Activated T-helper 1 cell treated with Interleukin-2 at 50 U/mL for 16 hours (primary cell): Measurements from ENCODE around the gene WDR62.
A peak's percentile ranks its signal among the peaks of the same experiment; 100 is the strongest.
"Not testable (repeated sequence)": the region's sequence is repeated elsewhere in the genome, so short reads cannot be mapped to it uniquely, and the experiment has no call there.

Source experiments
- DNase-seq: peaks from one replicate; pipeline ENCODE4 v3.0.0-alpha.2; 2020; ENCODE audit warnings: low read depth

WDR62 gene

DNA sequence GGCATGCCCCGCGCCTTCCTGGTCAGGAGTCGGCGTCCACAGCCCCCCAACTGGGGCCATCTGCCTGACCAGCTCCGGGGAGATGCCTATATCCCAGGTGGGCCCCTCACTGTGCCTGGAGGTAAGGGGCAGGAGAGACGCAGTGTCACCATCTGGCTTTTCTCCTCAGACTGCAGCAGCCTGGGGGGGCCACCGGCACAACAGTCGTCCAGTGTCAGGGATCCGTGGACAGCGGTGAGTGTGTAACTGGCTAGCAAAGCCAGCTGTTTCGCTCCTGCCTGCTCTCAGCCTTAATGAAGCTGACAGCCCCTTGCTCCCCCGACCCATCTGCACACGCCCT is 56.5 kb downstream of the WDR62 start:
- no peak for DNase-seq

DNA sequence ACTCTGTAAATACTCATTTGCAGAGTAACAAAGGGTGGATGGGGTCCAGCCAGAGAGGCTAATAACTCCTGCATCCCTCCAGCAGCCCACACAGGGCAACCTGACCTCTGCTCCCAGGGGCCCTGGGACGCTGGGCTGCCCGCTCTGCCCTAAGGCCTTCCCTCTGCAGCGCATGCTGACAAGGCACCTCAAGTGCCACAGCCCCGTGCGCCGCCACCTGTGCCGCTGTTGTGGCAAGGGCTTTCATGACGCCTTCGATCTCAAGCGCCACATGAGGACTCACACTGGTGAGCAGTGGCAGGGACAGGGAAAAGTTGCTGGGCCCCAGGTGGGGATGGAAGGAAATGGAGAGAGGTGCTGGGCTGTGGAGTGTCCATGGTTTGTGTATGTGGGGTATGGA is 58.0 kb downstream of the WDR62 start:
- no peak for DNase-seq

- no peak for DNase-seq
These were observed 58.7 kb downstream of the WDR62 start for GRCh38 chr19:36113425-36113824.

DNA sequence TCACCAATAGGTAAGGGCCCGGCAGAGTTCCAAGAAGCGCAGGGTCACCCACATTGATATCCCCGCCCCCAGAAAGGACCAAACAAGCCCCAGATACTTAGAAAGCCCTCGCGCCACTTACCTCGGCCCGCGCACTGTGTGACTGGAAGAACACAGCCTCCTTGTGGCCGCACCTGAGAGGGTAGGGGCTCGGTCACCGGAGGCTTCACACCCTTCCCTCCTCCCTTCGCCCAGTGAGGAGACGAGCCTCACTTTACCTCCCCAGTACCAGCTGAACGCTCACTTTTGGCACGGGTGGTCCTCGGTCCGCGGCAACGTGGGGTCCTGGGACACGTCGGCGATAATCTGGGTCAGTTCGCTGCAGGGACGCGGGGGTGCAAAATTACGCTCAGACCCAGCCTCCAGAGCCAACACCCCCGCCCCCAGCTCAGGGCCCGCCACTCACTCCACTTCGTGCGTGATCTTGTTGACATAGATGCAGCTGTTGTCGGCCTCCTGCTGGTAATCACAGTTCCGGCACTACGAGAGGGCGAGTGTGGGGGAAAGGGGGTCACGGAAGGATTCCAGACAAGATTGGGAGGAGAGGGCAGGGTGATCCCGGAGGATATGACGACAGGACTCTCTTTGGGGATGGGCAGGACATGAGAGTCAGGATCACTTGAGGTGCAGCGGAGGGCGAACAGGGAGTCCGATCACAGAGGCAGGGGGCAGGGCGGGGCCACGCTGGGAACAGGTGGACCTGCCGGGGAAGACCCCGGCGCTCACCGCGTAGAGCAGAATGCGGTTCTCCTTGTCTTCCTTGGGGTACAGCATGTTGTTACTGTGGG is 59.4 kb downstream of the WDR62 start:
- DNase-seq = no peak

GRCh38 chr19:36114721-36115452 is 60.2 kb downstream of the WDR62 start, which contains the start of gene POLR2I:
Gene POLR2I (minus strand): TSS chr19:36114875. CDS start chr19:36114856, 19 bp downstream.
- peak; percentile 97 for DNase-seq

DNA sequence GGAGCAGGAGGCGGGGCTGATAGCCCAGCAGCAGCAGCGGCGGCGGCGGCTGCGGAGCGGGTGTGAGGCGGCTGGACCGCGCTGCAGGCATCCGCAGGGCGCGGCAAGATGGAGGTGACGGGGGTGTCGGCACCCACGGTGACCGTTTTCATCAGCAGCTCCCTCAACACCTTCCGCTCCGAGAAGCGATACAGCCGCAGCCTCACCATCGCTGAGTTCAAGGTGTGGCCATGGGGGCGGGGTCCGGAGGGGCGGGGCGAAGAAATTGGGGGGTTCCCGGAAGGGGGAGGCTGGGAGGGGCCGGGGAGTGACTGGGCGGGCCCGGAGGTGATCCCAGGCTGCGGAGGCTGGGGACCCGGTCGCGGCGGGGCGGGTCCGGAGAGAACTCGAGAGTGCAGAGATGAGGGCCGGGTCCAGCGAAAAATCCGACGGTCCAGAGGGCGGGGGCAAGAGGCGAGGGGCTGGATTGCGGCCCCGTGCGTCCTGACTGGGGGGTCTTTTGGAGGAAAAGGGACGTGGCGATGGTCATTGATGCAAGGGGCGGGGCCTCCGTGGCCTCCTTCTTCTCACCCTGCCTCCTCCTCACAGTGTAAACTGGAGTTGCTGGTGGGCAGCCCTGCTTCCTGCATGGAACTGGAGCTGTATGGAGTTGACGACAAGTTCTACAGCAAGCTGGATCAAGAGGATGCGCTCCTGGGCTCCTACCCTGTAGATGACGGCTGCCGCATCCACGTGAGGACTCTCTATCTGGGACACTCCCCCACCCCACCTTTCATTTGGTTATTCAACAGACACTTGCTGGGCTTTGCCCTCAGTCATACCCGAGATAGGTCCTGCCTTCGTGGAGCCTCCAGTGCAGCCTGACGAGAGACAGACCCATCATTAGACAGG is 61.0 kb downstream of the WDR62 start, which contains the start of gene TBCB:
TBCB (plus strand) TSS at position 16 of the 891 bp plus-strand sequence; CDS start at position 109, 93 bp downstream.
- DNase-seq = peak; percentile 78

DNA sequence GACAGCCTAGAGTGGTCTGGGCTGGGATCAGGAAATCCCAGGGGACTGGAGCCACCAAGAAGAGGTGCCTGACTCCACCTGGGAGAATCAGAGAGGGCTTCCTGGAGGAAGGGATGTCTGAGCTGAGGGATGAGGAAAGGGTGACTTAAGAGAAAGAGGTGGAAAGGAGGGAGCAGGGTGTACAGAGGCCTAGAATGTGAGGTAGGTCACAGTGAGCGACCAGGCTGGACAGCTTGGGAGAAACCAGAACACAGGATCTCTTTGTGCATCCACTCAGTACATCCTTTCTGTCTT is 61.6 kb downstream of the WDR62 start:
- no peak for DNase-seq

DNA sequence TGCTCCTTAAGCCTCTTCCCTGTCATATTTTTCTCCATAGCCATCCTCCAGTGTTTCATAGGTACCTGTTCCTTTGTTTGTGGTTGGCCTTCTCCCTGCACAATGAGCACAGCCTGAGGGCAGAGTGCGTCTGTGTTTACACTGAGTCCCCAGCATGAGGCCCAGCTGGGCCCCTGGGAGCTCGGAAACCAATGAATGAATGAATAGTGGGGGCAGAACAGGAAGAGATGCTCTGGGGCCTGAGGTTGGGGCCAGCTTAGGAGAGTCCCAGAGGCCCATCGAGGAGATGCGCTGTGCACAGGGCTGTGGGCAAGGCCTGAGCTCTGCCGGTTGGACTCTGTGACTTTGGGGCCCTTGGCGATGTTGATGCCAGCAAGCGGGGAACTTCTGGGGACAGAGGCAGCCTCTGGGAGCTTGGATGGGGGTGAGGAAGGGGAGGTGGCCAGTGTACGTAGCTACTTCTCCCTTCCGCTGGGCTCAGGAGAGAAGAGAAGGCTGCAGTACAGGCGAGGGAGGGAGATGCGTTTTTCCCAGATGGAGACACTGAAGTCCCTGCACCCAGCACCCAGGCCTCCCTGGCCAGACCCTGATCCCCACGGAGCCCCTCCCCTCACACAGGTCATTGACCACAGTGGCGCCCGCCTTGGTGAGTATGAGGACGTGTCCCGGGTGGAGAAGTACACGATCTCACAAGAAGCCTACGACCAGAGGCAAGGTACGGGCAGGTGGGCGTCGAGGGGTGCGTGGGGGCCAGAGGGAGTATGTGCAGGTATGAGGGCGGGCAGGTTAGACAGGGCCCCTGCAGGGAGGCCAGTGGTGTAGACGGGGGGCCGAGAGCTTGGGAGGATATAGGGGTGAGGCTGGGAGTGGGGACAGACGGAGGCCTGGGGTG is 65.6 kb downstream of the WDR62 start:
- no peak for DNase-seq

DNA sequence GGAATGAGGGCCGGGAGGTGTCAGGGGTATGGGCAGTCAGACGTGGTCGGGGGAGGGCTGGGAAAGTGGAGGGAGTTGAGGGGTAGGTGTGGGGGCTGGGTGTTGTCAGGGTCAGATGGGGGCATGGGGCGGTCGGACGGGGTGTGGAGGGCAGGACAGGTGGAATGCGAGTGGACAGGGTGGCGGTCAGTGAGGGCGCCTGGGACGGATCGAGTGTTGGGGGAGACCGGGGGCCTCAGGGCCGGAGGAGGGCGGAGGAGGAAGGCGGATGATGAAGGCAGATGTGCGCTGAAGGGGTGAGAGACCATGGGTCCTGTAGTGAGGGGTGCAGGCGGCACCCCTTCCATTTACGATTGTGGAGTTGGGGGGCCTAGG is 66.3 kb downstream of the WDR62 start:
- no peak for DNase-seq

- no peak for DNase-seq
These were observed 66.9 kb downstream of the WDR62 start for GRCh38 chr19:36121486-36122124.

DNA sequence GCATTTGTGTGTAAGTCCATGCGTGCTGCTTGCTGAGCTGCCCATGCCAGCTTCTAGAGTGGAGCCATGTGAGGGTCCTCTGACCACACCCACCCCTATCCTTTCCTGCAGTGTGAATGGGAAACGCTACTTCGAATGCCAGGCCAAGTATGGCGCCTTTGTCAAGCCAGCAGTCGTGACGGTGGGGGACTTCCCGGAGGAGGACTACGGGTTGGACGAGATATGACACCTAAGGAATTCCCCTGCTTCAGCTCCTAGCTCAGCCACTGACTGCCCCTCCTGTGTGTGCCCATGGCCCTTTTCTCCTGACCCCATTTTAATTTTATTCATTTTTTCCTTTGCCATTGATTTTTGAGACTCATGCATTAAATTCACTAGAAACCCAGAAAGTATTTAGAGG is 70.9 kb downstream of the WDR62 start:
- no peak for DNase-seq

GRCh38 chr19:36128392-36128736 is 73.7 kb downstream of the WDR62 start:
- no peak for DNase-seq

DNA sequence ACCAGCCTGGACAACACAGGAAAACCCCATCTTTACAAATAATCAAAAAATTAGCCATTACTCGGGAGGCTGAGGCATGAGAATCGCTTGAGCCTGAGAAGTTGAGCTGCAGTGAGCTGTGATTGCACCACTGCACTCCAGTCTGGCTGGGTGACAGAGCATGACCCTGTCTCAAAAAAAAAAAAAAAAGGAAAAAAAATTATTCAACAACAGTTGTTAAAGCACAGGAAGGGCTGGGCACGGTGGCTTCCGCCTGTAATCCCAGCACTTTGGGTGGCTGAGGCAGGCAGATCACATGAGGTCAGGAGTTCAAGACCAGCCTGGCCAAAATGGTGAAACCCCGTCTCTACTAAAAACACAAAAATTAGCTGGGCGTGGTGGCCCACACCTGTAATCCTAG is 76.5 kb downstream of the WDR62 start:
- DNase-seq = not testable (repeated sequence)

- not testable (repeated sequence) for DNase-seq
These were observed 80.2 kb downstream of the WDR62 start for GRCh38 chr19:36134867-36135266.

- no peak for DNase-seq
These were observed 82.4 kb downstream of the WDR62 start for GRCh38 chr19:36136964-36137686.

GRCh38 chr19:36139120-36139472 is 84.4 kb downstream of the WDR62 start:
- DNase-seq = no peak

- peak; percentile 83 for DNase-seq
These were observed 85.0 kb downstream of the WDR62 start, which contains the start of gene CAPNS1 for GRCh38 chr19:36139473-36140303. Gene CAPNS1 (plus strand): TSS chr19:36140066. CDS start chr19:36141012, 946 bp downstream.

GRCh38 chr19:36140304-36141038 is 85.8 kb downstream of the WDR62 start:
- no peak for DNase-seq
